Smooth muscle cell of the pulmonary artery (primary cell): ENCODE measurements around the gene OR2H1. TPM values are rescaled to one million over a fixed set of nuclear protein-coding genes. Genes with fewer than 3 reads are reported as not detected.

Experiments
- total RNA-seq: library from RNA; depleted of rRNA; stranded (reverse); fragments of >200 nt; gene quantifications from 2 replicates; pipeline ENCODE4 v1.2.3, GENCODE V29; 2014

Gene OR2H1
- total RNA-seq, result not detected in 2 replicates

GRCh38 chr6:29456971-29457370 is at the start of gene OR2H1, which contains the start of gene OR11A1:
Gene OR2H1, plus strand, starts transcription at chr6:29457155. Its CDS starts 4,615 bp downstream, at chr6:29461770.
Gene OR11A1, minus strand, starts transcription at chr6:29457071. Its CDS starts 29,430 bp downstream, at chr6:29427641.

GRCh38 chr6:29414588-29414987 is 42.4 kb upstream of the OR2H1 start, which contains the start of gene OR12D1:
Gene OR12D1, plus strand, starts transcription at chr6:29414928.

GRCh38 chr6:29439006-29439405 is 17.9 kb upstream of the OR2H1 start, which contains the start of gene OR10C1:
Gene OR10C1, plus strand, starts transcription at chr6:29439306. Its CDS starts 710 bp downstream, at chr6:29440016.

GRCh38 chr6:29487660-29488059 is 30.7 kb downstream of the OR2H1 start, which contains the start of gene MAS1L:
Gene MAS1L, minus strand, starts transcription at chr6:29487956. Its CDS starts 54 bp downstream, at chr6:29487902.

Other genes with a start within 250 kb of the OR2H1 start
- gene OR14J1, start 155.5 kb upstream of the OR2H1 start, total RNA-seq, result not detected in 2 replicates
- gene OR5V1, start 88.3 kb upstream of the OR2H1 start, total RNA-seq, result not detected in 2 replicates
- gene OR12D3, start 81.9 kb upstream of the OR2H1 start, total RNA-seq, result not detected in 2 replicates
- not detected in 2 replicates for gene OR12D2, start 61.5 kb upstream of the OR2H1 start, total RNA-seq
- not detected in 2 replicates for gene OR12D1, start 42.2 kb upstream of the OR2H1 start, total RNA-seq
- gene OR10C1, start 17.8 kb upstream of the OR2H1 start, total RNA-seq, result not detected in 2 replicates
- gene OR11A1, start 84 bp upstream of the OR2H1 start, total RNA-seq, result not detected in 2 replicates
- gene MAS1L, start 30.8 kb downstream of the OR2H1 start, total RNA-seq, result not detected in 2 replicates
- gene UBD, start 102.6 kb downstream of the OR2H1 start, total RNA-seq, result not detected in 2 replicates
- gene OR2H2, start 128.0 kb downstream of the OR2H1 start, total RNA-seq, result not detected in 2 replicates
- 18.3 and 25.4 TPM in 2 replicates for gene GABBR1, start 176.0 kb downstream of the OR2H1 start, total RNA-seq
- gene MOG, start 199.9 kb downstream of the OR2H1 start, total RNA-seq, result not detected in 2 replicates
- 0.07 TPM in 1 of 2 replicates, not detected in the other for gene ZFP57, start 224.0 kb downstream of the OR2H1 start, total RNA-seq